ENCODE measurements around the gene PPP4R2. TPM values are rescaled to one million over a fixed set of nuclear protein-coding genes. Genes with fewer than 3 reads are reported as not detected.
"Not testable (repeated sequence)": the region's sequence is repeated elsewhere in the genome, so short reads cannot be mapped to it uniquely, and the experiment has no call there.

The PPP4R2 gene
- total RNA-seq, 1 experiment from 2014 or later = 93.8 TPM

DNA sequence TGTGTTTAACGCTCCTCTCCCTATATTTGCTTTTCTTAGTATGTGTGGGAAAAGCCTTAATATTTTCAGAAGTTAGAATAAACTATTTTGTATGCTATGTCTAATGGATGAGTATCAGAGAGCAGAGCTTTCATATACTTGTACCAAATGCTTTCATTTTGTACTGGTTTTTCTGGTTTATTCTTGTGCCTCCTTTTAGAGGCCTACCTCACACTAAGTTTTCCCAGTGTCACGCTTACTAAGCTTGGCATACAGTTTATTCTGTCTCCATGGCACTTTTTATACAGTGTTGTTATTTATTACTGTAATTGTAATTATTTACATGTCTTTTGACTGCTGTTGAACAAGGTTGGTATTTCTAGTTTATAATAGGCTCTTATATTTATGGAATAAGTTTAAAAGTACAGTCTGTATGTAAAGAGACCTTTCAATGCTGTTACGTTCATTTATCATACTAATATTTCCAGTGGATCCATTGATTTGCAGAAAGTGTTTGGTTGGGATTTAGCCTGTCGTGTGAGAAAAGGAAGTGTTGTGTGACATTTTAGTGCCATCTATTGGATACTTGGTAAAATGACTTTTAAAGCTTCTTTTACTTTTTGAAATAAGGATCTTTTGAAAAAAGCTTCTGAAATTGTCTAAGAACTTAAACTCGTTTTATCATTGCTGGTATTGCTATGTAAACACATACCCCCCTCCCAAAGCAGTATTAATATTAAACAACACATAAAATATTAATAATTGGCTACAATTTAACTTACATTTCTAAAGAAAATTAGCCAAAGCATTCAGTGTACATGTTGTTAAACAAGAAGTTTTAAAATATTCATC, 59.6 kb downstream of the PPP4R2 start:
- DNase-seq (ENCODE audit: low spot score) = peak; percentile 65
- in situ Hi-C loops (cut with HindIII; ENCODE audit: low sequenced_read_pairs) = no loop called here

- DNase-seq (ENCODE audit: low spot score) = no peak
- in situ Hi-C loops (cut with HindIII; ENCODE audit: low sequenced_read_pairs) = no loop called here
These were observed 60.2 kb downstream of the PPP4R2 start for GRCh38 chr3:73056845-73057150.

- no peak for DNase-seq (ENCODE audit: low spot score)
- in situ Hi-C loops (cut with HindIII; ENCODE audit: low sequenced_read_pairs) = no loop called here
These were observed 63.7 kb downstream of the PPP4R2 start for GRCh38 chr3:73060302-73060723.

GRCh38 chr3:73061416-73061815, 64.8 kb downstream of the PPP4R2 start, which contains the start of gene EBLN2:
EBLN2 (plus strand) TSS chr3:73061659; CDS start chr3:73062082, 423 bp downstream.
- no peak for DNase-seq (ENCODE audit: low spot score)
- in situ Hi-C loops (cut with HindIII; ENCODE audit: low sequenced_read_pairs) = no loop called here

- in situ Hi-C loops (cut with HindIII; ENCODE audit: low sequenced_read_pairs); DNase-seq (ENCODE audit: low spot score): not testable (repeated sequence)
These were observed 69.6 kb downstream of the PPP4R2 start for GRCh38 chr3:73066243-73066642.

DNA sequence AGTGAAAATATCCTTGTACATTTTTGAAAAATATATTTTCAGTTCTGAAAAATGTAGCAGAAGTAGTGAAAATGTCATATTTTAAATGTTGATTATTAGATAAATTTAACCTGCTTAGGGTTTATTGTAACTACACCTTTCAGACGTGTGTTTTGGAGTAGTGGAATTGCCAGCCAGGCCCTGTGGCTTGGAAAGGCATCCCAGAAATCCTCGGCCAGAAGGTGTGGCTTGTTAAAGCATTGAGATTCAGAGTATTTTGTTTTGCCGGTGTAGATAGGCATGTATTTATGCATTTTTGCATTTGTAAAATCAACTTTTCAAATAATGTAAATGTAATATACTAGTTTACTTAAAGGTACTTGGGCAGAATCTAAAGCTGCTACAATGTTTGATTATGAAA, 71.8 kb downstream of the PPP4R2 start:
- no peak for DNase-seq (ENCODE audit: low spot score)
- in situ Hi-C loops (cut with HindIII; ENCODE audit: low sequenced_read_pairs) = no loop called here

DNA sequence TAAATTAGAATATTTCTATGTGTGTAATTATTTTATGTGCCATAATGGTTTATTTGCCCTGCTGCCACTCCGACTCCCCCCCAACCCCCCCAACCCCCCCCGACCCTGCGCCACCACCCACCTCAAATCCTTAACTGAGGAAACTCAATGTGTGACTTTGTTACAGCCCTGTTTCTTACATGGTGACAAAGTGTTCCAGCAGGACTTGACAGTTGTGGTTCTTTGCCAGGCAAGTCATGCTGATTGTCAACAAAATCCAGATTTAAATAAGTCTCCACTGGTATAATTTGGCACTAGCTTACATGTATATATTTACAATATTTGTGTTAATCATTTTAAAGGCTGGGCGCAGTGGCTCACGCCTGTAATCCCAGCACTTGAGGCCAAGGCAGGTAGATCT, 72.6 kb downstream of the PPP4R2 start:
- in situ Hi-C loops (cut with HindIII; ENCODE audit: low sequenced_read_pairs) = no loop called here
- no peak for DNase-seq (ENCODE audit: low spot score)

DNA sequence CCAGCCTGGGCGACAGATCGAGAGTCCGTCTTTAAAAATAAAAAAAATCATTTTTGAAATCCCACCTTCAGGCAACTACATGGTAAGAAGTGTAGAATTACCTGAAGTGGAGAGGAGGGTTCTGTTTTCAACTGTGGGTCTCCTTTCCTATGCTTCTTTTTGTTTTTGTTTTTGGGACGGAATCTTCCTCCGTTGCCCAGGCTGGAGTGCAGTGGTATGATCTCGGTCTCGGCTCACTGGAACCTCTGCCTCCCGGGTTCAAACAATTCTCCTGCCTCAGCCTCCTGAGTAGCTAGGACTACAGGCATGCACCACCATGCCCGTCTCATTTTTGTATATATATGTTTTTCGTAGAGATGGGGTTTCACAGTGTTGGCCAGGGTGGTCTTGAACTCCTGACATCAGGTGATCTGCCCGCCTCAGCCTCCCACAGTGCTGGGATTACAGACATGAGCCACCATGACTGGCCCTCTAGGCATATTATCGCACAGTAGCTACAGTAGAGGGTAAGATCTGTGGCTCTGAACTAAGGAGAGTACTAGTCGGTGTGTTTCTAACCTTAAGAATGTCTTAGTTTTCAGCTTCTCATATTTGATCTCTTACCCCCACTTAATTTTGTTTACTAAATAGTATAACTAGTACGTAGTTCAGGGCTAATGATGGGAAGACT, 73.3 kb downstream of the PPP4R2 start:
- in situ Hi-C loops (cut with HindIII; ENCODE audit: low sequenced_read_pairs) = no loop called here
- DNase-seq (ENCODE audit: low spot score) = no peak

DNA sequence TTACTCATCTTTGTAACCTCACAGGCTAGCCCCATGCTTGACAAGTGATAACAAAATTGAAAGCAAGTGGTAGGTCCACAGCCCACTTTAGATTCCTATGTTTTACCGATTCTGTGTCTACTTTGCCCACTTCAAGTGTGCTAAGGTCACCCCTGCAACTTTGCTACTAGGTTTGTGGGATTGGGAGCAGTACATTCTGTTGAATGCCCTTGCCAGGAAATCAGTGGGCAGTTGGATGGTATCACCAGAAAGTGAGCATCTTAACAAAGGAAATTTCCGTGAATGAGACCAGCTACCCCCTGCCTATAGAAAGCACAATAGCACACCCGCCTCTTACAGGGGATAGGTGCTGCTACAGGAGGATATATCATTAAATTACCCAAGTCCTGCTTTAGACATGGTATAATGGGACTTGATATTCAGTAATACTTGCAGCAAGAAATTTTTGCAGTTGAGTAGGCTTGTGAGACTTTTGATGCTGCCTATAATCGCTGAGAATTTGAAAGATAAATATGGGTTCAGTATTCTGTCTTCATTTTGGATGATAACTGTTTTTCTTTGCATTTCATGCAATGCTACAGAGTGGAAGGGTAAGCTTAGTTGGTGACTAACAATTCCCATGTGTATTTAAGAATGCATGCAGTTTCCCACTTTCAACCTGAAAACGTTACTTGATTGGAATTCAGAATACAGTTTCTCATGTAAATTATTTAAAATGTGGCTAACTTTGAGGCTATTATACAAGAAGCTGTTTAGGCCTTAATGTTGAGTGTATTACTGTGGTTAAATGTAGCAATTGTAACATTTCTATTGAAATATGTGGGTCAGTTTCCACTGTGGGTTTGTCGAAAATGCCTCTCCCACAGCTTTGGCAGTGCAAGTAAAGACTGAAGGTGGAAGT, 74.3 kb downstream of the PPP4R2 start:
- in situ Hi-C loops (cut with HindIII; ENCODE audit: low sequenced_read_pairs) = no loop called here

DNA sequence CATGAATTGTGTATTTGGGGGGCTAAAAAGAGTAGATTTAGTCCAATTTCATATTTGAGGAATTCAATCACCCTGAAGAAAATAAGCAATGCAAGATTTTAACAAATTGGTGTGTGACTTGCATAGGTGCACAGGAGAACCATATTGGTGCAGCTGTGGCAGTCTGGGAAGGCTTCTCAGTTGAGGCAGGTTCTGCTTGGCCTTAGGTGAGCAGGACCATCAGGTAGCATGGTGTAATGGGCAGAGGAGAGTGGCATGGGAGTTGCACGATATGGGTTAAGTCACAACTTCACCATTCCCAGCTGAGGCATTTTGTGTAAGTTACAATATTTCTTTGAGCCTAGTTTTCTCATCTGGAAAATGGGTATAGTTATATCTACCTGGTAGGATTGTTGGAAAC, 75.3 kb downstream of the PPP4R2 start:
- in situ Hi-C loops (cut with HindIII; ENCODE audit: low sequenced_read_pairs) = no loop called here
- DNase-seq (ENCODE audit: low spot score) = no peak

More for the DNA sequence above, 74.3 kb downstream of the PPP4R2 start:
- DNase-seq (ENCODE audit: low spot score) = no peak

- in situ Hi-C loops (cut with HindIII; ENCODE audit: low sequenced_read_pairs) = no loop called here
These were observed 76.0 kb downstream of the PPP4R2 start for GRCh38 chr3:73072634-73073033.

DNA sequence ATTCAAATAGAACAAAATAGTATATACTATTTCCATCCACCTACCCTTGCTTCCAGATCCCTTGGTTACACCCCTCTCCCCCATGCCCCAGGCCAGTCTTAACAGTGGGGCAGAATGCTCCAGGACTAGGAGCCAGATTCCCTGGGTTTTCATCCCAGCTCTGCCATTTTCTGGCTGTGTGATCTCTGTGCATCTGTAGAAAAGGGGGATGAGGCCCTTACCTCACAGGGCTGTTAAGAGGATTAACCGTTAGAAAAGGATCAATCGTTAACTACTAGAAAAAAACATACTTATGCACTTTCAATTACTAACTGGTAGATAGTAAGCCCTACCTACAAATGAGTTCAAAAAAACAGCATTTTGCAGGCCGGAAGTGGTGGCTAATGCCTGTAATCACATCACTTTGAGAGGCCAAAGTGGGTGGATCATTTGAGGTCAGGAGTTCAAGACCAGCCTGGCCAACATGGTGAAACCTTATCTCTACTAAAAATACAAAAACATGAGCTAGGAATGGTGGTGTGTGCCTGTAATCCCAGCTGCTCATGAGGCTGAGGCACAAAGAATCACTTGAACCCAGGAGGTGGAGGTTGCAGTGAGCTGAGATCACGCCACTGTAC, 76.6 kb downstream of the PPP4R2 start:
- DNase-seq (ENCODE audit: low spot score) = no peak
- in situ Hi-C loops (cut with HindIII; ENCODE audit: low sequenced_read_pairs) = no loop called here

More at GRCh38 chr3:73072634-73073033, 76.0 kb downstream of the PPP4R2 start:
- DNase-seq (ENCODE audit: low spot score) = no peak

- no peak for DNase-seq (ENCODE audit: low spot score)
- in situ Hi-C loops (cut with HindIII; ENCODE audit: low sequenced_read_pairs) = no loop called here
These were observed 78.2 kb downstream of the PPP4R2 start for GRCh38 chr3:73074781-73075180.

- no peak for DNase-seq (ENCODE audit: low spot score)
- in situ Hi-C loops (cut with HindIII; ENCODE audit: low sequenced_read_pairs) = no loop called here
These were observed 83.8 kb downstream of the PPP4R2 start for GRCh38 chr3:73080216-73080966.

DNA sequence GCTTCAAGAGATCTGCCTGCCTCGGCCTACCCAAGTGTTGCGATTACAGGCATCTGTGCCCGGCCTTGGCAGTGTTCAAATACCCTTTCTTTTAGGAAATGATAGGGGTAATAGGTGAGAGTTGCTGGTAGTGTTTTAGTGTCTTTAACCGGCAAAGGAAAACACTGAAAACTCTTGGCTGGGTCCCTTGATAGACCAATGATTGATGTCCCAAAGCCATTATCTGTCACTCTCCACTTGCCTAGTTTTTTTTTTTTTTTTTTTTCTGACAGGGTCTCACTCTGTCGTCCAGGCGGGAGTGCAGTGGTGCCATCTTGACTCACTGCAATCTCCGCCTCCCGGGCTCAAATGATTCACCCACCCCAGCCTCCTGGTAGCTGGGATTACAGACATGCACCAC, 84.5 kb downstream of the PPP4R2 start:
- in situ Hi-C loops (cut with HindIII; ENCODE audit: low sequenced_read_pairs) = no loop called here
- no peak for DNase-seq (ENCODE audit: low spot score)

DNA sequence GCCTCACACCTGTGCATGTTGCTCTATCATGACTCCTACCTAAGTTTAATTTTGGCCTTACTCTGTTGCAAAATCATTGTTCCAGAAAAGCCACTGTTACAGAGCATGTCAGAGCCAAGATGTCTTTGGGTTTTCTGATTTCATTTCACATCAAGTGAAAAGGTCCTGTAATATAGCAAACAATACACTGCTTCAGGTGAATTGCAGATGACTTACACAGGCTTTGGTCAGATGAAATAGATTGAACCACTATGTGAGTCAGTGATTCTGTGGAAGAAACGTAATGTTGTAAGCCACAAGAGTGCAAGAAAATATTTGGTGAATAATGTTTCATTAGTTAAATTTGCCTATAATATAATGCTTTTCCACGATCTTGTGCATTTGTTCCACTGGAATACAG, 87.6 kb downstream of the PPP4R2 start:
- DNase-seq (ENCODE audit: low spot score) = no peak
- in situ Hi-C loops (cut with HindIII; ENCODE audit: low sequenced_read_pairs) = no loop called here

- DNase-seq (ENCODE audit: low spot score) = peak; percentile 29
- in situ Hi-C loops (cut with HindIII; ENCODE audit: low sequenced_read_pairs) = no loop called here
These were observed 89.5 kb downstream of the PPP4R2 start for GRCh38 chr3:73086071-73086494.

- no peak for DNase-seq (ENCODE audit: low spot score)
- in situ Hi-C loops (cut with HindIII; ENCODE audit: low sequenced_read_pairs) = no loop called here
These were observed 97.5 kb downstream of the PPP4R2 start for GRCh38 chr3:73094129-73094528.

- DNase-seq (ENCODE audit: low spot score) = no peak
- in situ Hi-C loops (cut with HindIII; ENCODE audit: low sequenced_read_pairs) = no loop called here
These were observed 98.3 kb downstream of the PPP4R2 start for GRCh38 chr3:73094951-73095350.
